ENCODE measurements around the gene EMB. TPM values are rescaled to one million over a fixed set of nuclear protein-coding genes. Genes with fewer than 3 reads are reported as not detected.
"Not testable (repeated sequence)": the region's sequence is repeated elsewhere in the genome, so short reads cannot be mapped to it uniquely, and the experiment has no call there.

Gene EMB
- 10 to 100 TPM in 1 of 2 donors, 1 to 10 TPM in 1; 8.7 to 39.1 TPM for total RNA-seq
- 1 to 10 TPM; 3.6 to 4.6 TPM for polyA plus RNA-seq (ENCODE audit: insufficient read length in 2 of 2)
- long read RNA-seq, donor 1, full-length matches to known transcripts: 1 of 1 reads
- long read RNA-seq, donor 1, partial matches to known transcripts: 0 of 1 reads
- long read RNA-seq, donor 1, other reads (novel, unspliced or antisense): 0 of 1 reads
- long read RNA-seq, donor 2: 0 reads
- long read RNA-seq, donor 3: 0 reads
- long read RNA-seq, donor 4, full-length matches to known transcripts: 1 of 1 reads
- long read RNA-seq, donor 4, partial matches to known transcripts: 0 of 1 reads
- long read RNA-seq, donor 4, other reads (novel, unspliced or antisense): 0 of 1 reads

- H3K9me3 ChIP-seq (ENCODE audit: control insufficient read depth, insufficient read depth, low read length): no peaks in the 10 kb centered on the region
- peak in 4 of 6 donors; percentile 8 to 88 (median 38) for DNase-seq (ENCODE audit: low read depth in 4 of 6, low spot score in 6 of 6)
- under 1% methylated on average over 79 of the region's 80 CpGs for WGBS (ENCODE audit: insufficient coverage)
- peaks cover 9% of the 10 kb centered on the region for H3K4me1 ChIP-seq (ENCODE audit: control insufficient read depth, insufficient read depth, low read length)
- peaks cover 5% of the 10 kb centered on the region for H3K27me3 ChIP-seq (ENCODE audit: control insufficient read depth, insufficient read depth, low read length)
- H3K4me3 ChIP-seq (ENCODE audit: low read depth, low read length): peak within 1 kb of the TSS; percentile 12
- H3K36me3 ChIP-seq (ENCODE audit: control insufficient read depth, insufficient read depth, low read length): no peaks in the 10 kb centered on the region
- H3K27ac ChIP-seq (ENCODE audit: low read depth, low read length): no peak within 1 kb of the TSS
Observed at GRCh38 chr5:50440651-50441492, at the start of gene EMB. Gene EMB, minus strand, starts transcription at chr5:50441288. Its CDS starts 137 bp downstream, at chr5:50441151.

GRCh38 chr5:50489491-50489890 lies 48.4 kb upstream of the EMB start:
- H3K4me1 ChIP-seq (ENCODE audit: control insufficient read depth, insufficient read depth, low read length); DNase-seq (ENCODE audit: low read depth in 4 of 6, low spot score in 6 of 6); H3K4me3 ChIP-seq (ENCODE audit: low read depth, low read length); H3K9me3 ChIP-seq (ENCODE audit: control insufficient read depth, insufficient read depth, low read length); H3K27me3 ChIP-seq (ENCODE audit: control insufficient read depth, insufficient read depth, low read length); H3K27ac ChIP-seq (ENCODE audit: low read depth, low read length); H3K36me3 ChIP-seq (ENCODE audit: control insufficient read depth, insufficient read depth, low read length): not testable (repeated sequence)
- 95% methylated on average over 9 of the region's 10 CpGs for WGBS (ENCODE audit: insufficient coverage)

GRCh38 chr5:50478790-50479189 lies 37.7 kb upstream of the EMB start:
- 33% methylated on average over 1 of the region's 2 CpGs for WGBS (ENCODE audit: insufficient coverage)
- H3K9me3 ChIP-seq (ENCODE audit: control insufficient read depth, insufficient read depth, low read length); H3K27ac ChIP-seq (ENCODE audit: low read depth, low read length); DNase-seq (ENCODE audit: low read depth in 4 of 6, low spot score in 6 of 6); H3K4me1 ChIP-seq (ENCODE audit: control insufficient read depth, insufficient read depth, low read length); H3K36me3 ChIP-seq (ENCODE audit: control insufficient read depth, insufficient read depth, low read length); H3K4me3 ChIP-seq (ENCODE audit: low read depth, low read length); H3K27me3 ChIP-seq (ENCODE audit: control insufficient read depth, insufficient read depth, low read length): not testable (repeated sequence)

- H3K9me3 ChIP-seq (ENCODE audit: control insufficient read depth, insufficient read depth, low read length): peaks cover 1% of the 10 kb centered on the region
- DNase-seq (ENCODE audit: low read depth in 4 of 6, low spot score in 6 of 6): no peak
- H3K4me1 ChIP-seq (ENCODE audit: control insufficient read depth, insufficient read depth, low read length): no peaks in the 10 kb centered on the region
- WGBS (ENCODE audit: insufficient coverage): no CpG with 5 or more reads among the region's 1 CpG
- H3K36me3 ChIP-seq (ENCODE audit: control insufficient read depth, insufficient read depth, low read length): no peaks in the 10 kb centered on the region
- no peak overlapping the region for H3K27ac ChIP-seq (ENCODE audit: low read depth, low read length)
- H3K27me3 ChIP-seq (ENCODE audit: control insufficient read depth, insufficient read depth, low read length): no peaks in the 10 kb centered on the region
- H3K4me3 ChIP-seq (ENCODE audit: low read depth, low read length): no peak overlapping the region
Observed at GRCh38 chr5:50476549-50476948, 35.5 kb upstream of the EMB start.

GRCh38 chr5:50465015-50465414 lies 23.9 kb upstream of the EMB start:
- H3K36me3 ChIP-seq (ENCODE audit: control insufficient read depth, insufficient read depth, low read length); H3K4me1 ChIP-seq (ENCODE audit: control insufficient read depth, insufficient read depth, low read length); H3K4me3 ChIP-seq (ENCODE audit: low read depth, low read length); H3K27ac ChIP-seq (ENCODE audit: low read depth, low read length); H3K9me3 ChIP-seq (ENCODE audit: control insufficient read depth, insufficient read depth, low read length); H3K27me3 ChIP-seq (ENCODE audit: control insufficient read depth, insufficient read depth, low read length); DNase-seq (ENCODE audit: low read depth in 4 of 6, low spot score in 6 of 6): not testable (repeated sequence)
- WGBS (ENCODE audit: insufficient coverage): 91% methylated on average over 15 of the region's 23 CpGs

- Histone ChIP-seq H3K9me3 (ENCODE audit: control insufficient read depth, insufficient read depth, low read length) (no peaks in the 10 kb centered on the region), H3K27ac (ENCODE audit: low read depth, low read length) (no peak overlapping the region), H3K4me1 (ENCODE audit: control insufficient read depth, insufficient read depth, low read length) (no peaks in the 10 kb centered on the region), H3K4me3 (ENCODE audit: low read depth, low read length) (no peak overlapping the region), H3K27me3 (ENCODE audit: control insufficient read depth, insufficient read depth, low read length) (no peaks in the 10 kb centered on the region), H3K36me3 (ENCODE audit: control insufficient read depth, insufficient read depth, low read length) (no peaks in the 10 kb centered on the region)
- 67% methylated on average over 1 of the region's 1 CpG for WGBS (ENCODE audit: insufficient coverage)
- DNase-seq (ENCODE audit: low read depth in 4 of 6, low spot score in 6 of 6): no peak
Observed at GRCh38 chr5:50463726-50464125, 22.6 kb upstream of the EMB start.

- no peaks in the 10 kb centered on the region for H3K9me3 ChIP-seq (ENCODE audit: control insufficient read depth, insufficient read depth, low read length)
- no peak for DNase-seq (ENCODE audit: low read depth in 4 of 6, low spot score in 6 of 6)
- no peaks in the 10 kb centered on the region for H3K36me3 ChIP-seq (ENCODE audit: control insufficient read depth, insufficient read depth, low read length)
- no peak overlapping the region for H3K27ac ChIP-seq (ENCODE audit: low read depth, low read length)
- no peaks in the 10 kb centered on the region for H3K27me3 ChIP-seq (ENCODE audit: control insufficient read depth, insufficient read depth, low read length)
- H3K4me1 ChIP-seq (ENCODE audit: control insufficient read depth, insufficient read depth, low read length): no peaks in the 10 kb centered on the region
- no CpG with 5 or more reads among the region's 2 CpGs for WGBS (ENCODE audit: insufficient coverage)
- no peak overlapping the region for H3K4me3 ChIP-seq (ENCODE audit: low read depth, low read length)
Observed at GRCh38 chr5:50463047-50463446, 22.0 kb upstream of the EMB start.

- not testable (repeated sequence) for H3K27ac ChIP-seq (ENCODE audit: low read depth, low read length); H3K27me3 ChIP-seq (ENCODE audit: control insufficient read depth, insufficient read depth, low read length); H3K36me3 ChIP-seq (ENCODE audit: control insufficient read depth, insufficient read depth, low read length); H3K4me1 ChIP-seq (ENCODE audit: control insufficient read depth, insufficient read depth, low read length); DNase-seq (ENCODE audit: low read depth in 4 of 6, low spot score in 6 of 6); H3K4me3 ChIP-seq (ENCODE audit: low read depth, low read length); H3K9me3 ChIP-seq (ENCODE audit: control insufficient read depth, insufficient read depth, low read length)
- no CpG with 5 or more reads among the region's 1 CpG for WGBS (ENCODE audit: insufficient coverage)
Observed at GRCh38 chr5:50462579-50462978, 21.5 kb upstream of the EMB start.

GRCh38 chr5:50458372-50458771 lies 17.3 kb upstream of the EMB start:
- H3K4me1 ChIP-seq (ENCODE audit: control insufficient read depth, insufficient read depth, low read length); H3K27ac ChIP-seq (ENCODE audit: low read depth, low read length); DNase-seq (ENCODE audit: low read depth in 4 of 6, low spot score in 6 of 6); H3K4me3 ChIP-seq (ENCODE audit: low read depth, low read length); H3K36me3 ChIP-seq (ENCODE audit: control insufficient read depth, insufficient read depth, low read length); H3K9me3 ChIP-seq (ENCODE audit: control insufficient read depth, insufficient read depth, low read length); H3K27me3 ChIP-seq (ENCODE audit: control insufficient read depth, insufficient read depth, low read length): not testable (repeated sequence)
- 84% methylated on average over 8 of the region's 9 CpGs for WGBS (ENCODE audit: insufficient coverage)

- H3K4me3 ChIP-seq (ENCODE audit: low read depth, low read length); H3K27ac ChIP-seq (ENCODE audit: low read depth, low read length); H3K27me3 ChIP-seq (ENCODE audit: control insufficient read depth, insufficient read depth, low read length); H3K4me1 ChIP-seq (ENCODE audit: control insufficient read depth, insufficient read depth, low read length); H3K36me3 ChIP-seq (ENCODE audit: control insufficient read depth, insufficient read depth, low read length); H3K9me3 ChIP-seq (ENCODE audit: control insufficient read depth, insufficient read depth, low read length); DNase-seq (ENCODE audit: low read depth in 4 of 6, low spot score in 6 of 6): not testable (repeated sequence)
- WGBS (ENCODE audit: insufficient coverage): no CpG with 5 or more reads among the region's 3 CpGs
Observed at GRCh38 chr5:50449241-50449640, 8.2 kb upstream of the EMB start.

Measured in spinal cord (tissue), 10 donors.